Measurements from ENCODE around the gene VPS4A. TPM values are rescaled to one million over a fixed set of nuclear protein-coding genes. Genes with fewer than 3 reads are reported as not detected.

Gene VPS4A
- total and polyA plus RNA-seq, 2 of the 8 experiments (the other 6 are each of a cell fraction or from before 2014, with no cell fraction given), result 14.1 to 24.1 TPM

DNA sequence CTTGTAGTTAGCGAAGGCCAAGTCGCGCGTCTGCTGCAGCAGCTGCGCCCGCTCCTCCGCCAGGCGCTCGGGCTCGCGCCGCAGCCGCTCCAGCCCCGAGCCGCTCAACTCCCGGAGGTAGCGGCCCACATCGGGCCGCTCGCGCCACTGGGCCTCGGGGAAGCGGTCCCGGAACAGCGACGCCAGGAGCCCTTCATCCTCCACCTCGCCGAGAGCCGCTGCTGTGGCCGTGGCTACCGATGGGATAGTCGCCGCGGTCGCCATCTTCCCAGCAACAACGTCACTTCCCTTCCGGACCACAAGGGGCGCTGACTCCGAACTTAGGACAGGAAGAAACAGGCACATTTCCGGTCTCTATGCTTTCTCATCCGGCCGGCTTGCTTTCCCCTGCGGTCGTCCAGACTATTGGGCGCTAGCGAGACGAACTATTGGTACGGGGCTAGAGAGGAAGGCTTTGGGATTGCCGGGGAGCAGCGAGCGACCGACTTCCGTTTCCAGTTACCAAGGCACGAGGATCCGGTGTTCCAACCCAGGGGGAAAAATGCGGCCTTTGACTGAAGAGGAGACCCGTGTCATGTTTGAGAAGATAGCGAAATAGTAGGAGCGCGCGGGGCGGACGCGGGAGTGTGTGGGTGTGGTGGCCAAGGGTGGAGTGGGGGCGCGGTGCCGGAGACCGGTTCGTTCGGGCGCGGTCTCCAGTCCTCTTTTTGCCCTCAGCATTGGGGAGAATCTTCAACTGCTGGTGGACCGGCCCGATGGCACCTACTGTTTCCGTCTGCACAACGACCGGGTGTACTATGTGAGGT lies 28.3 kb downstream of the VPS4A start, which contains the start of the genes COG8 and NIP7 (continued):
- TF ChIP-seq SAP30 (IDR thresholded peaks at IDR 0.05; ENCODE audit: insufficient read depth, insufficient replicate concordance, low read length), result no peak
- no peak for TF ChIP-seq CEBPB (IDR thresholded peaks at IDR 0.05; ENCODE audit: low read depth, low read length)
- peak; percentile 28; the same call in 1 of the 2 replicates for TF ChIP-seq RFX5 (IDR thresholded peaks at IDR 0.05; ENCODE audit: borderline replicate concordance, low read depth, low read length)

All from H1 (cell line).